Mucosa of rectum (tissue), 2 donors: Measurements from ENCODE around the gene KANSL3.
A peak's percentile ranks its signal among the peaks of the same experiment; 100 is the strongest.

Experiments used
- H3K27ac ChIP-seq, 2 donors: one replicate each; pipeline ENCODE4 v1.7.0; 2013; ENCODE audit warnings: inconsistent platforms in 2 of 2, low read depth in 2 of 2, low read length in 2 of 2
- H3K27me3 ChIP-seq, 2 donors: one replicate each; pipeline ENCODE4 v1.7.0; 2013; ENCODE audit warnings: low read length in 2 of 2; ENCODE audit not compliant: control insufficient read depth in 2 of 2, insufficient read depth in 2 of 2
- H3K36me3 ChIP-seq, 2 donors: one replicate each; pipeline ENCODE4 v1.7.0; 2013; ENCODE audit warnings: low read length in 2 of 2; ENCODE audit not compliant: control insufficient read depth in 2 of 2, insufficient read depth in 2 of 2
- H3K4me1 ChIP-seq, 2 donors: one replicate each; pipeline ENCODE4 v1.7.0; 2013; ENCODE audit warnings: low read length in 2 of 2, mild to moderate bottlenecking in 1 of 2; ENCODE audit not compliant: control insufficient read depth in 2 of 2, insufficient read depth in 2 of 2
- H3K4me3 ChIP-seq, 2 donors: one replicate each; pipeline ENCODE4 v1.7.0; 2013; ENCODE audit warnings: low read length in 2 of 2
- H3K9ac ChIP-seq, 2 donors: one replicate each; pipeline ENCODE4 v1.7.0; 2013; ENCODE audit warnings: low read length in 2 of 2, low read depth in 1 of 2, mild to moderate bottlenecking in 1 of 2
- H3K9me3 ChIP-seq, 2 donors: one replicate each; pipeline ENCODE4 v1.7.0; 2013; ENCODE audit warnings: low read length in 2 of 2; ENCODE audit not compliant: control insufficient read depth in 2 of 2
- donor health status: healthy.
- donor health status: Normal muscosa, but diverticular disease.

Gene KANSL3

DNA sequence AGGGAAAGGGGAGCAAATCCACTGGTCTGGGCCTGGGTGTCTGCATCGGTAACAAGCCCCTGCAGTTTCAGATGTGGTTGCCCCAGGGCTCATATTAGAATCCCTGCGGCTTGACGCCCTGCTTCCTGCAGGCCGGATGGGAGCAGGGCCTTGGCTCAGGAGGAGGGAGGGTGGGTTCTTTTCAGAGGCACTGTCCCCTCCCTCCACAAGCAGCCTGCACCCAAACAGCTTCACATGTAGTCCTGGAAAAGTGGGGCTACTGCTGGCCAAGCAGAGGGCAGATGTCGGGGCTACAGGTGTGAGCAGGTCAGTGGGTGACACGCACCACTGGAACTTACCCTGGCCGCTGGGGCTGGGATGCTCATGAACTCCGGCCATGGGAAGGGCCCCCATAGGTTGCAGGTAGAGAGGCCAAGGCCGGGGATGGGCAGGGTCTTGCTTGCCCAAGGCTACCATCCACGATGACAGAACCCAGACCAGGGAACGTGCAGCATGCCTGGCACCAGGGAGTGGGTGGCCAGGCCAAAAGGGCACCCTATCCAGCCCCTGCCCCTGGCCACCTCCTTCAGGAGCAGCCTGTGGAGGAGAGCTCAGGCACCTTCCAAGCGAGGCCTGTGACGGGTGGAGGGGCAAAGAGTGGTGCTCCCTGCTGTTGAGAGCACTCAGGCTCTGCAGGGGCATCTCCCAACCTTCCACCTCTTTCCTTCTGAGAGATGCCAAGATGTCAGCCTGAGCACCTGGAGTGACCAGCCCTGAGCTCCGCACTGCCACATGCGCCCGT is 84.7 kb downstream of the KANSL3 start:
- H3K9ac ChIP-seq: no peak overlapping the region
- H3K27ac ChIP-seq: no peak overlapping the region
- peaks cover 9 to 10% of the 10 kb centered on the region in 2 donors for H3K4me1 ChIP-seq
- no peaks in the 10 kb centered on the region for H3K9me3 ChIP-seq
- peaks cover 6 to 12% of the 10 kb centered on the region in 2 donors for H3K36me3 ChIP-seq
- H3K27me3 ChIP-seq: no peaks in the 10 kb centered on the region
- H3K4me3 ChIP-seq: no peak overlapping the region

DNA sequence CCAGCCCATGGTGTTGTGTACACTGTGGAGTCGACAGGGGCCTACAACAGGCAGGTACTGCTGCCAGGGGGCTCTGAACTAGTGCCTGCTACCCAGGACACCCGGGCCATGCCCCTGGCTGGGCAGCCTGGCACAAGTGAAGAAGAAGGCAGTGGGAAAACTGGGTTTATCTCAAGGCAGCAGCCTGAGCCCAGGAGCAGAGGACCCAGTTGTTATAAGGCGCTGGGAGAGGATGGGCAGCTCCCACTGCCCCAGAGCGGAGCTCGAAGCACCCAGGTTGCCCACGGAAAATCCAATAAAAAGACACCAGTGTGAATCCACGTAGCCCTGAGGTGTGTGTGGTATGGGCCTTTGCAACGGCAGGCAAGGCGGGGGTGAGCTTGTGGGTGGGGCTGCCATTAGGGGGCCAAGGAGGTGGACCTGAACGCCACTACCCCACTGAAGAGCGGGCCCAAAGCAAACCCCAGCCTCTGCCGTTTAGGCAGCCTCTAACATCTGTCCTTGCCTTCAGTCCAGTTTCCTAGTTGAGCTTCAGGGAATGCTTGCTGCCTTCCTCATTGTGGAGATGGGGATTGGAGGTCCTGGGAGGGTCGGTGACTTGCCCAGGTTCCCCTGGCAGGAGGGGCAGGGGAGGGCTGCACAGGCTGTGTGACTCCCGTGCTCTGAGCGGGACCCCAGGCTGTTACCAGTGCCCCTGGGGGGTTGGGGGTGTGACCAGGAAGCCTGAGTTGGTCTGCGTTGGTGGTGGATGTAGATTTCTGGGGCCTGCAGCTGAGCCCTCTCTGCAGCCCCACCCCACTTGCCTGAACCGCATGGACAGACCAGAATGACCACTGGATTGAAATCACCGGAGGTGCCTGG is 85.6 kb downstream of the KANSL3 start:
- Histone ChIP-seq H3K4me1 (peaks cover 7 to 9% of the 10 kb centered on the region in 2 donors), H3K9me3 (no peaks in the 10 kb centered on the region), H3K27ac (no peak overlapping the region), H3K27me3 (no peaks in the 10 kb centered on the region), H3K4me3 (no peak overlapping the region), H3K36me3 (peaks cover 8 to 12% of the 10 kb centered on the region in 2 donors), H3K9ac (no peak overlapping the region)

- Histone ChIP-seq H3K36me3 (peaks cover 11 to 15% of the 10 kb centered on the region in 2 donors), H3K9ac (no peak overlapping the region), H3K27me3 (no peaks in the 10 kb centered on the region), H3K9me3 (no peaks in the 10 kb centered on the region), H3K4me1 (peaks cover 7 to 9% of the 10 kb centered on the region in 2 donors), H3K4me3 (no peak overlapping the region), H3K27ac (no peak overlapping the region)
Observed at GRCh38 chr2:96551605-96552314, 86.4 kb downstream of the KANSL3 start.

DNA sequence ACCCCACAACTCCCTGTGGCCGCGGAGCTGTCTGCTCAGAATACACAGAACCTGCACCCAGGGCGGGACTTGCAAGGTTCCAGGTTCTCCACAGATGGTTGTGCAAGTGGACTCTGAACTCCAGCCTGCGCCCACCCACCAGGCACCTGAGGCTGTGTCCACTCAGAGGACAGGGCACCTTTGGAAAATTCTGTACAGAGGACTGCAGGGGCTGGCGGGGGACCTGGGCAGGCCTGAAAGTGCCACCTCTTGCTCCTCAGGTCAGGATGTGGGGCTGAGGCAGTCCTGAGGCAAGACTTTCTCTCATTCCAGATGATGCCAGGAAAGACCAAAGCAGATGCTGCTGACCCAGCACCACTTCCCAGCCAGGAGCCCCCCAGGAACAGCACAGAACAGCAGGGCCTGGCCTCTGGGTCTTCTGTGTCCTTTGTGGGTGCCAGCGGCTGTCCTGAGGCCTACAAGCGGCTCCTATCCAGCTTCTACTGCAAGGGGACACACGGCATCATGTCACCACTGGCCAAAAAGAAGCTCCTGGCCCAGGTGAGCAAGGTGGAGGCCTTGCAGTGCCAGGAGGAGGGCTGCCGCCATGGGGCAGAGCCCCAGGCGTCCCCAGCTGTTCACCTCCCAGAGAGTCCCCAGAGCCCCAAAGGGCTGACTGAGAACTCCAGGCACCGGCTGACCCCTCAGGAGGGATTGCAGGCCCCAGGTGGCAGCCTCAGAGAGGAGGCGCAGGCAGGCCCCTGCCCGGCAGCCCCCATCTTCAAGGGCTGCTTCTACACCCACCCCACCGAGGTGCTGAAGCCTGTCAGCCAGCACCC is 87.1 kb downstream of the KANSL3 start:
- H3K9ac ChIP-seq: no peak overlapping the region
- H3K36me3 ChIP-seq: peaks cover 11 to 15% of the 10 kb centered on the region in 2 donors
- no peaks in the 10 kb centered on the region for H3K27me3 ChIP-seq
- H3K4me1 ChIP-seq: peaks cover 2 to 7% of the 10 kb centered on the region in 2 donors
- no peaks in the 10 kb centered on the region for H3K9me3 ChIP-seq
- H3K27ac ChIP-seq: no peak overlapping the region
- H3K4me3 ChIP-seq: no peak overlapping the region

- no peak overlapping the region for H3K4me3 ChIP-seq
- peaks cover 2 to 7% of the 10 kb centered on the region in 2 donors for H3K4me1 ChIP-seq
- H3K9ac ChIP-seq: no peak overlapping the region
- H3K9me3 ChIP-seq: no peaks in the 10 kb centered on the region
- no peaks in the 10 kb centered on the region for H3K27me3 ChIP-seq
- H3K27ac ChIP-seq: no peak overlapping the region
- H3K36me3 ChIP-seq: peaks cover 11 to 15% of the 10 kb centered on the region in 2 donors
Observed at GRCh38 chr2:96549967-96550786, 87.9 kb downstream of the KANSL3 start.

- Histone ChIP-seq H3K27me3 (no peaks in the 10 kb centered on the region), H3K9ac (no peak overlapping the region), H3K27ac (no peak overlapping the region), H3K36me3 (peaks cover 11 to 15% of the 10 kb centered on the region in 2 donors), H3K9me3 (no peaks in the 10 kb centered on the region), H3K4me3 (no peak overlapping the region), H3K4me1 (peaks cover under 1 to 4% of the 10 kb centered on the region in 2 donors)
Observed at GRCh38 chr2:96549466-96549785, 88.7 kb downstream of the KANSL3 start.

- no peak overlapping the region for H3K4me3 ChIP-seq
- H3K36me3 ChIP-seq: peaks cover 11 to 15% of the 10 kb centered on the region in 2 donors
- no peaks in the 10 kb centered on the region for H3K9me3 ChIP-seq
- H3K9ac ChIP-seq: peak overlapping the region in 1 of 2 donors; percentile 3
- no peaks in the 10 kb centered on the region for H3K27me3 ChIP-seq
- peaks cover 0 to 2% of the 10 kb centered on the region in 2 donors for H3K4me1 ChIP-seq
- H3K27ac ChIP-seq: no peak overlapping the region
Observed at GRCh38 chr2:96548558-96549465, 89.3 kb downstream of the KANSL3 start.

GRCh38 chr2:96547731-96548171 is 90.4 kb downstream of the KANSL3 start:
- Histone ChIP-seq H3K9ac (no peak overlapping the region), H3K4me3 (no peak overlapping the region), H3K27me3 (no peaks in the 10 kb centered on the region), H3K36me3 (peaks cover 11 to 16% of the 10 kb centered on the region in 2 donors), H3K4me1 (peaks cover 0 to 2% of the 10 kb centered on the region in 2 donors), H3K9me3 (no peaks in the 10 kb centered on the region), H3K27ac (no peak overlapping the region)
